Activated naive CD8-positive, alpha-beta T cell treated with anti-CD3 and anti-CD28 coated beads, Interleukin-2, amount 50 U/mL, for 24 hours (primary cell): ENCODE results near the gene PHAF1.

Experiments used
- ATAC-seq: fragments of 150-1000 bp; cut with Tn5 transposase; one replicate; pipeline ENCODE4 v1.10.0; 2021
- DNase-seq: peaks from one replicate; pipeline ENCODE4 v3.0.0; 2021
- H3K27ac Mint-ChIP-seq: one replicate; pipeline ENCODE4 v1.8.0; 2021; ENCODE audit warnings: mild to moderate bottlenecking, mixed read lengths
- H3K27me3 Mint-ChIP-seq: one replicate; pipeline ENCODE4 v1.8.0; 2021; ENCODE audit warnings: mixed read lengths
- H3K36me3 Mint-ChIP-seq: one replicate; pipeline ENCODE4 v1.8.0; 2021; ENCODE audit warnings: low read depth, mixed read lengths
- H3K4me1 Mint-ChIP-seq: one replicate; pipeline ENCODE4 v1.8.0; 2021; ENCODE audit warnings: mixed read lengths
- H3K4me3 Mint-ChIP-seq: one replicate; pipeline ENCODE4 v1.8.0; 2021; ENCODE audit warnings: mild to moderate bottlenecking, moderate library complexity, mixed read lengths
- H3K9me3 Mint-ChIP-seq: one replicate; pipeline ENCODE4 v1.8.0; 2021; ENCODE audit warnings: mixed read lengths

The PHAF1 gene

DNA sequence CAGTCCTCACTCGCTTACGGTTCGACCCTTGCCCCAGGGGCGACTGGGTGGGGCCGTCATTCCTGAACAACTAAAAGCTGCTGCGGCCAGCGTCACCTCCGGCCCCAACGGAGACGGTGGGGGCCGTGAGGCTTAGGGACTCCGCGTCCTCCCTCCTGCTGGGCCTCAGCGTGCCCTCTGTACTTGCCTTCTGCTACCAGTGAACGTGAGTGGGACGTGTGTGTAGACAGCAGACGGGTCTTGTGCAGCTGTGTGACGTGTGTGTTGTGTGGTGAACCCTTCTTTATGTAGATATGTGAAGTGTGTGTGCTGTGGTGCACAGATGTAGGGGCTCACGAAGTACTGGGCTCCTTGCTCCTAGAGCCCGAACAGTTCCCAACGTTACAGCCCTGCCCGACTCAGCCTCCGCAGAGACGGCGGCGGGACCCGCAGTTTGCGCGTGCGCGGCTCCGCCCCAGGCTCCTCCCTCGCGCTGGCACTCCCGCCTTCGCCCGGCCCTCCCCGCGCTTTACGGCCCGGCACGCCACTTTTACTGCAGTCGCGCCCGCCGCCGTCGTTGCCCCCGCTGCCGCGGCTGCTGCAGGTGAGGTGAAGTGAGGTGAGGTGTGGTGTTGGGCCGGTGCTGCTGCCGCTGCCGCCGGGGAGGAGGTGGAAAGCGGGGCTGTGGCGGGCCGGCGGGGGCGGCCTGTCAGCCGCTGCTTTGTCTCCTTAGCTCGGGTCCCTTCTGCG, at the start of gene PHAF1:
TSS of gene PHAF1 (plus strand) at position 535 of the 729 bp plus-strand sequence. CDS start 235 bp downstream, outside the sequence.
- Mint-ChIP-seq H3K9me3 (no peaks in the 10 kb centered on the region), H3K36me3 (peaks cover 2% of the 10 kb centered on the region), H3K4me3 (peak within 1 kb of the TSS; percentile 96), H3K4me1 (peaks cover 32% of the 10 kb centered on the region), H3K27ac (peak within 1 kb of the TSS; percentile 89), H3K27me3 (no peaks in the 10 kb centered on the region)
- ATAC-seq = peak; percentile 89
- DNase-seq = peak; percentile 98

DNA sequence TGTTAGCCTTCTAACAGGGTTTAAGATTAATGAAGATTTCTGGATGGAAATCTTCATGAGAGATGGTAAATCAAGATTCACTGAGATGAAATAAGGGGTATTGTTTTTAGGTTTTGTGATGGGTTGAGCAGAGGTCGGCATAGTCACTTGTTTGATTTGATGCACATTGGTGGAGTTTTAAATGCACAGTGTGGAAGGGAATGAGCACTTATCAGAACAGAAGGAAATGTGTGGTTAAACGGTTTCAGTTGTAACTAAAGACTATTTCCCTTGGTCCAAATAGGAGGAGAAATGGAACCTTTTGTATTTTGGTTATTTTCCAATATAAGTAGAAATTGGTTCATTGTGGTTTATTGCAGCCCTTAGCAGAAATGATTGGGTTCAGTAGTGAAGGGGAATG, 46.7 kb upstream of the PHAF1 start:
- DNase-seq = no peak
- no peaks in the 10 kb centered on the region for H3K27me3 Mint-ChIP-seq
- H3K27ac Mint-ChIP-seq = peak overlapping the region; percentile 52
- peak; percentile 33 for ATAC-seq
- no peak overlapping the region for H3K4me3 Mint-ChIP-seq
- H3K36me3 Mint-ChIP-seq = peaks cover 15% of the 10 kb centered on the region
- no peaks in the 10 kb centered on the region for H3K9me3 Mint-ChIP-seq
- peaks cover 19% of the 10 kb centered on the region for H3K4me1 Mint-ChIP-seq

DNA sequence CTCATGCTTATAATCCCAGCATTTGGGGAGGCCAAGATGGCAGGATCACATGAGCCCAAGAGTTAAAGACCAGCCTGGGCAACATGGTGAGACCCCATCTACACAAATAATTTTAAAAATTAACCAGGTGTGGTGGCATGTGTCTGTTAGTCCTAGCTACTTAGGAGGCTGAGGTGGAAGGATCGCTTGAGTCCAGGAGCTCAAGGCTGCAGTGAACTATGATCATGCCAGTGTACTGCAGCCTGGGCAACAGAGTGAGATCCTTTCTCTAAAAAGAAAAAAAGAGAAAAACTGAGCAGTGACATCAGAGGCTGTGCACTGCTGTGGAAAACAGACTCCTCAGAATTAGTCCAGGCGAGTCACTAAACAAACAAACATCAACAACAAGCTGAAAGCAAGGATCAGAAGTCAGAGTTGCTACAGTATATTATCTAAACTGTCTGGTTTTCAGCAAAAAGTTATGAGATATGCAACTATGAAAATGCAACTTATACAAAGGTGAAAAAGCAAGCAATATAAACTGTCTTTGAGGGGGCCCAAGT, 41.5 kb upstream of the PHAF1 start:
- no peak for ATAC-seq
- DNase-seq = no peak
- Mint-ChIP-seq H3K4me1 (peaks cover 3% of the 10 kb centered on the region), H3K9me3 (no peaks in the 10 kb centered on the region), H3K27me3 (no peaks in the 10 kb centered on the region), H3K27ac (no peak overlapping the region), H3K36me3 (peaks cover 26% of the 10 kb centered on the region), H3K4me3 (no peak overlapping the region)

DNA sequence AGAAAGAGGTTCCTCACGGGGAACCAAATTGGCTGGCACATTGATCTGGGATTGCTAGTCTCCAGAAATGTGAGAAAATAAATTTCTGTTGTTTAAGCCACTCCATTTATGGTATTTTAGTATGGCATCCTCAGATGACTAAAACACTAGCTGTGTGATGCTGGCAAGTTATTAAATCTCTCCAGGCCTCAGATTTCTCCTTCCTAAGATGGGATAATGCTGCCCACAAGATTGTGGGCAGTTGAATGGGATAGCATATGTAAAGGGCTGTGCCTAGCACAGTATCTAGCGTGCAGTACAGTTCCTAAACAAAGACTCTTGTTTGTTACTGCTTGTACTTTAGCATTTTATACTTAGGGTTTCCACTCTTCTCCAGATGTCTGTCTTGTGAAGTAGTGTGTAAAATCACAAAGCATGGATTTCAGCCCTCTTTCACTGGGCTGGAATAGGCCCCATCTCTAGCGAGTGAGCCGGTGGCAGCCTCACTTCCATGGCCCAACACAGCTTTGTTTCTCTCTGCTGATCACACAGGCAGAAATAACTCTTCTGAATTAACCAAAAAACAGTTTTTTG, 38.2 kb upstream of the PHAF1 start:
- DNase-seq (no peak), ATAC-seq (no peak)
- H3K4me3 Mint-ChIP-seq = no peak overlapping the region
- no peaks in the 10 kb centered on the region for H3K27me3 Mint-ChIP-seq
- H3K9me3 Mint-ChIP-seq = no peaks in the 10 kb centered on the region
- no peak overlapping the region for H3K27ac Mint-ChIP-seq
- no peaks in the 10 kb centered on the region for H3K4me1 Mint-ChIP-seq
- peaks cover 28% of the 10 kb centered on the region for H3K36me3 Mint-ChIP-seq

DNA sequence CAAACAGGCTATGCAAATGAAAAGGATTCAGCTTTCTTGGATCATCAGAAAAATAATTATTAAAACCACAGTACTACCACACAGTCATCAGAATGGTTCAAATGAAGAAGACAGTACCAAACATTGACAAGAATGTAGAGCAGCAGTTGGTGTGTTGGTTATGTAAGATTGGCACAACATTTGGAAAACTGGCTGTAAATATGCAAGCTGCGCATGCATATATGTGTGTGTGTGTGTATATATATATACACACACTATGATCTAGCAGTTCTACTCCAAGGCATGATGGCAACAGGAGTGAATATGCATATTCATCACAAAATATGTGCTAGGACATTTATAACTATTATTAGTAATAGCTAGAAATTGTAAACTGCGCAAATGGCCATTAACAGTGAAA, 34.4 kb upstream of the PHAF1 start:
- ATAC-seq (no peak), DNase-seq (no peak)
- no peaks in the 10 kb centered on the region for H3K4me1 Mint-ChIP-seq
- H3K4me3 Mint-ChIP-seq = no peak overlapping the region
- no peaks in the 10 kb centered on the region for H3K27me3 Mint-ChIP-seq
- no peaks in the 10 kb centered on the region for H3K9me3 Mint-ChIP-seq
- peaks cover 11% of the 10 kb centered on the region for H3K36me3 Mint-ChIP-seq
- H3K27ac Mint-ChIP-seq = no peak overlapping the region

DNA sequence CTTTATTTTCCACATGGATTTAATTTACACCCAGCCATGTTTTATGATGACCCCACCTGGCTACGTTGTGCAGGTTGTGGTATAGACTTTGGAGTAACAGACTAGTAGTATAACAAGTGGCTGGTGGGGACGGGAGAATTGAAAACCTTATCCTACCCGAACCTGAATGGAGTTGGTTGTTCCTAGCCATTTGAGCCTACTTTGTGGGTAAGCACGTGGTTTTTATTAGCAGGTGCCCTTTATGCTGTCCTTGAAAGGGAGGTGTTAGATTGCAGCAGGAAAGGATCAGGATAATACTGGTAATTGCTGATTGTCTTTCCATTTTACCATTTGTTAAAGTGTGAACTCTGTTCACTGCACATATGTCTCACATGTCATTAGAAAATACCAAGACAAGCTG, 31.9 kb upstream of the PHAF1 start:
- H3K36me3 Mint-ChIP-seq = peaks cover 7% of the 10 kb centered on the region
- H3K4me3 Mint-ChIP-seq = no peak overlapping the region
- no peak for ATAC-seq
- no peaks in the 10 kb centered on the region for H3K4me1 Mint-ChIP-seq
- DNase-seq = no peak
- H3K9me3 Mint-ChIP-seq = no peaks in the 10 kb centered on the region
- no peak overlapping the region for H3K27ac Mint-ChIP-seq
- H3K27me3 Mint-ChIP-seq = no peaks in the 10 kb centered on the region

DNA sequence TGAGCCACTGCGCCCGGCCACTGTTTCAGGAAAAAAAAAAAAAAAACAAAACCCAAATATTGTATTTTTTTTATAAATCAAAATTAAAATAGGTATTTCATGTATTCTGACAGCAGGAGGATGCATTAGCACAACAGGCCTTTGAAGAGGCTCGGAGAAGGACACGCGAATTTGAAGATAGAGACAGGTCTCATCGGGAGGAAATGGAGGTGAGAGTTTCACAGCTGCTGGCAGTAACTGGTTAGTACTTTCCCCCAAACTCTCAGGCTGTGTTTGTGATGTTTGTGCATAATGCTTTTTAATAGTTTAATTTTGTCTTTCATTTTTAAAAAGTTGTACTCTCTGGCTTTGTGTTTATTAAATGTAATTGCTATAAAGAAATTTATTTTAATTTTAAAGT, 27.6 kb upstream of the PHAF1 start:
- no peak for ATAC-seq
- Mint-ChIP-seq H3K4me1 (peaks cover 3% of the 10 kb centered on the region), H3K27ac (no peak overlapping the region), H3K9me3 (no peaks in the 10 kb centered on the region), H3K36me3 (peaks cover 16% of the 10 kb centered on the region), H3K27me3 (no peaks in the 10 kb centered on the region), H3K4me3 (no peak overlapping the region)
- no peak for DNase-seq

DNA sequence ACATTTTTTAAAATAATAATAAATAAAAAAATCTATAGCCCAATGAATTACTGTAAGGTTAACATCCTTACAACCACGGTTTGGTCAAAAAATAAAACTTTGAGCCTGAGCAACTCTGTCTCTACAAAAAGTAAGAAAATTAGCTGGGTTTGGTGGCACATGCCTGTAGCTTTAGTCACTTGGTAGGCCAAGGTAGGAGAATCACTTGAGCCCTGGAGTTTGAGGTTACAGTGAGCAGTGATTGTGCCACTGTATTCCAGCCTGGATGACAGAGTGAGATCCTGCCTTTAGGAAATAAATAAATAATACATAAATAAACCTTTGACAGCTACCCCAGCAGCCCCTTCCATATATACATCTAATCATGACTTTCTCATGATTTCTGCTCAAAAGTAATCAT, 26.9 kb upstream of the PHAF1 start:
- Mint-ChIP-seq H3K9me3 (no peaks in the 10 kb centered on the region), H3K36me3 (peaks cover 16% of the 10 kb centered on the region), H3K4me3 (no peak overlapping the region), H3K4me1 (peaks cover 3% of the 10 kb centered on the region), H3K27me3 (no peaks in the 10 kb centered on the region), H3K27ac (no peak overlapping the region)
- ATAC-seq (no peak), DNase-seq (no peak)

DNA sequence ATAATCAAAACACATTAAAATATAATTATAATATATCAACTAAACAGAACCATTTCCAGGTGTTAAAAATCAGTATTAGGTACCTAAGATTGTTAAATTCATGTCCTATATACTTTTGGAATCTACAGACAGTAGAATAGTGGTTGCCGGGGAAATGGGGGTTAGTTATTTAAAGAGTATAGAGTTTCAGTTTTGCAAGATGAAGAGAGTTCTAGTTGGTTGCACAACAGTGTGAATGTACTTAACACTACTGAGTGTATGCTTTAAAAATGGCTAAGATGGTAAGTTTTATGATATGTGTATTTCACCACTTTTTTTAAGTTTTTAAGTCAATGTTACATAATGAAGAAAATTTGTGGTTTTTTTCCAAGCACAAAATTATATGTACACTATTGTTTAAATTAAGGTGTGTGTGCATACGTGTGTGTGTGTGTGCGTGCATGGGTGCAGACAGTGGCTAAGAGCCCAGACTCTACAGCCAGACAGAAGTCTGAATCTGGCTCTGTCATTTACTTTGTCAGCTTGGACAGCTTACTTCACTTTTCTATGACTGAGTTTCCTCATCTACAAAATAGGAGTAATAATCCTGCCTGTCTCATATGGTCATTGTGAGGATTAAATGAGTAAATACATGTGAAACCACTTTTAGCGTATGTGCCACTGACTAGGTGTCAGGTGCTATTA, 25.3 kb upstream of the PHAF1 start:
- peaks cover 3% of the 10 kb centered on the region for H3K4me1 Mint-ChIP-seq
- H3K4me3 Mint-ChIP-seq = no peak overlapping the region
- H3K9me3 Mint-ChIP-seq = no peaks in the 10 kb centered on the region
- DNase-seq (no peak), ATAC-seq (no peak)
- H3K27ac Mint-ChIP-seq = no peak overlapping the region
- peaks cover 16% of the 10 kb centered on the region for H3K36me3 Mint-ChIP-seq
- H3K27me3 Mint-ChIP-seq = no peaks in the 10 kb centered on the region

DNA sequence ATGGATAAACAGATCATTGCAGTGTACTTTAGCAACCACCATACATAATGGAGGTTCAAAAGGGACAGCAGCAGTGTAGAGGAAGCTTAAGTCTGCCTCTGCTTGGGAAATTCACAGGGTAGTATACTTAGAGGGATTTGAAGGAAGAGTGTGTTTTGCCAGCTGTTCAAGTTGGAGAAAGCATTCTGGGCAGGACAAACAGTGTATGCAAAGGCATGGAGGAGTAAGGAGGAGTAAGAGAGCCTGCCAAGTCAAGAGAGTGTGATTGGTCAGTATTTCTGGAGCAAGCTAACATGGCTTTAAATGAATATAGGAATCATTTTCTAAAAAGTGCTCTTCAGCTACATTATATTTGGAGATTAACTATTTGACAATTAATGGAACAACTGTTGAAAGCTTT, 22.9 kb upstream of the PHAF1 start:
- peak overlapping the region; percentile 11 for H3K27ac Mint-ChIP-seq
- DNase-seq = no peak
- peaks cover 7% of the 10 kb centered on the region for H3K4me1 Mint-ChIP-seq
- no peaks in the 10 kb centered on the region for H3K27me3 Mint-ChIP-seq
- peaks cover 13% of the 10 kb centered on the region for H3K36me3 Mint-ChIP-seq
- no peaks in the 10 kb centered on the region for H3K9me3 Mint-ChIP-seq
- no peak overlapping the region for H3K4me3 Mint-ChIP-seq
- no peak for ATAC-seq

DNA sequence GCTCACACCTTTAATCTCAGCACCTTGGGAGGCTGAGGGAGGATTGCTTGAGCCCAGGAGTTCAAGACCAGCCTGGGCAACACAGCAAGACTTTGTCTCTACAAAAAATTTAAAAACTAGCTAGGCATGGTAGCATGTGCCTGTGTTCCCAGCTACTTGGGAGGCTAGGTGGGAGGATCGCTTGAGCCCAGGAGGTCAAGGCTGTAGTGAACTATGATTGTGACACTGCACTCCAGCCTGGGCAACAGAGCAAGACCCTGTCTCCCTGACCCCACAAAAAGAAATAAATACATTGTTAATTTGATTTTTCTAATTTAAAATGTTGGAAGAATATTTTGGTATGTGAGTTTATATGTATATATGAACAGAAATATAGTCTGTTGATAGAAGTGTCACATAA, 22.4 kb upstream of the PHAF1 start:
- peaks cover 17% of the 10 kb centered on the region for H3K36me3 Mint-ChIP-seq
- H3K9me3 Mint-ChIP-seq = no peaks in the 10 kb centered on the region
- H3K4me3 Mint-ChIP-seq = no peak overlapping the region
- no peaks in the 10 kb centered on the region for H3K27me3 Mint-ChIP-seq
- DNase-seq (no peak), ATAC-seq (no peak)
- no peak overlapping the region for H3K27ac Mint-ChIP-seq
- peaks cover 12% of the 10 kb centered on the region for H3K4me1 Mint-ChIP-seq

DNA sequence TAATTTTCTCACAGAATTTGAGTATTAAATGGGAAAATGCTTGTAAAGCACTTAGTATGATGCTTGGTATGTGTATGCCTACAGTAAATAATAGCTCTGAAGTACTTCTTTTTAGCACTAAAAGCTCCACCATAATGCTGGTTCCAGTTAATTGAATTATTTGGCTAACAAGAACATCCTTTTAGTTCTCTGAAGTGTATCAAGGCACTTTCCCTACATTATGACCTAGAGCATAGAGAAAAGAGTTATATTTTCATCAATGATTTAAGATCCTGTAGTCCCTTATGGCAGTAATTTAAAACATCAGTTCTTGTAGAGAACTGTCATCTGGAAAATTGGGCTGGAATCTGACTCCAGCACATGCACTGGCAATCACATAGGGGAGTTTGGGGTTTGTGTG, 21.9 kb upstream of the PHAF1 start:
- no peak for DNase-seq
- no peaks in the 10 kb centered on the region for H3K9me3 Mint-ChIP-seq
- H3K4me1 Mint-ChIP-seq = peaks cover 14% of the 10 kb centered on the region
- peaks cover 17% of the 10 kb centered on the region for H3K36me3 Mint-ChIP-seq
- ATAC-seq = no peak
- no peaks in the 10 kb centered on the region for H3K27me3 Mint-ChIP-seq
- no peak overlapping the region for H3K4me3 Mint-ChIP-seq
- no peak overlapping the region for H3K27ac Mint-ChIP-seq

DNA sequence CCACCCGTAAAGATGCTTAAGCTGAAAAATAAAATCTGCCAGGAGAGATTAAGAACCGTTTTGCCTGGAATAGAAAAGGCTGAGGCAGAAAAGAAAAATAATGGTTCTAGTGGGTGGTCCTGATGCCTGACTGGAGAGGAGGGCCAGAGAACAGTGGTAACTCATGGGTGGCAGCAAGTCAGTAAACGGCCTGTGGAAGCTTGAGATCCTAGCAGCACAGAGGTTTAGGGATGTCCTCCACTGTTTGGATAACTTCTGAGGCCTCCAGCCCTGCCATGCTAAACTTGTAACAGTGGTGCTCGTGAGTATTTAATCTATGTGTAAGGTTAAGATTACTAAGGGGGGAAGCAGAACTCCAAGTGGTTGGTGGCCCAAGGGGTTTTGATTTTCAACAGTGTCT, 21.2 kb upstream of the PHAF1 start:
- ATAC-seq = no peak
- Mint-ChIP-seq H3K4me3 (no peak overlapping the region), H3K27ac (no peak overlapping the region), H3K27me3 (no peaks in the 10 kb centered on the region), H3K4me1 (peaks cover 14% of the 10 kb centered on the region), H3K9me3 (no peaks in the 10 kb centered on the region), H3K36me3 (peaks cover 19% of the 10 kb centered on the region)
- DNase-seq = no peak

DNA sequence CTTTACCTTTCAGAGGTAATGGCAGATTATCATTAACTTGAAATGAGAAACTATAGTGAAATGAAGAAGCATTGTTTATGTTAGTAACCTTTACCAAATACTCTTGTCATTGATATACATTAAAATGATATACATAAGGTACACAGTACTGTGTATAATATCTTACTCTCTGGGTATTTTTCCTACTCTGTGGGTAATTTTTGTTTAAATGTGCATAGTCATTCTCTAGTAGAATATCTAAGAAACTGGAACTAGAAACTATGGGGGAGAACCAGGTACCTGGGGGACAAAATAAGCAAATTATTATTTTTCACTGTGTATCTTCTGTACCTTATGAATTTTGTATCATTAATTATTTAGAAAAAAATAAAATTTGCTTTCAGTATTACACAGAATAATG, 20.6 kb upstream of the PHAF1 start:
- H3K36me3 Mint-ChIP-seq = peaks cover 19% of the 10 kb centered on the region
- no peak overlapping the region for H3K4me3 Mint-ChIP-seq
- ATAC-seq = no peak
- no peak overlapping the region for H3K27ac Mint-ChIP-seq
- peaks cover 14% of the 10 kb centered on the region for H3K4me1 Mint-ChIP-seq
- DNase-seq = no peak
- H3K9me3 Mint-ChIP-seq = no peaks in the 10 kb centered on the region
- no peaks in the 10 kb centered on the region for H3K27me3 Mint-ChIP-seq
